Lower leg skin (tissue), 4 donors: ENCODE results near the gene C22orf15. TPM values are rescaled to one million over a fixed set of nuclear protein-coding genes. Genes with fewer than 3 reads are reported as not detected.

ENCODE experiments used
- DNase-seq, 2 donors: peaks; one replicate each; pipeline ENCODE4 v3.0.0-alpha.2; 2019; ENCODE audit warnings: low spot score in 2 of 2
- H3K4me3 ChIP-seq: fragments of 200-600 bp; sonication (generic); 2 replicates; pipeline ENCODE4 v1.5.1; 2017; ENCODE audit warnings: mild to moderate bottlenecking, low read depth; ENCODE audit not compliant: poor library complexity, severe bottlenecking
- CTCF ChIP-seq, 3 donors: fragments of 450-650 bp; IDR thresholded peaks; one replicate each; pipeline ENCODE4 v1.5.1; 2016; ENCODE audit warnings: antibody characterized with exemption in 3 of 3, mild to moderate bottlenecking in 3 of 3, moderate library complexity in 2 of 3
- POLR2A ChIP-seq, 2 donors: fragments of 450-650 bp; IDR thresholded peaks; one replicate each; pipeline ENCODE4 v1.6.1; 2016 to 2017; ENCODE audit warnings: antibody characterized with exemption in 2 of 2, mild to moderate bottlenecking in 1 of 2, moderate library complexity in 1 of 2
- WGBS, 2 donors: methylation state at CpG; one replicate each; pipeline ENCODE4 v1.1.5; 2018; 5-methylcytosine and 5-hydroxymethylcytosine counted together
- intact Hi-C: fragments of 100-400 bp; cut with DNase I; formaldehyde crosslinking; loops from one replicate; pipeline ENCODE4 v1.15.0; 2023; ENCODE audit warnings: low total_unique reads
- total RNA-seq, 4 donors: library from RNA; depleted of rRNA; stranded (reverse); fragments of >200 nt; gene quantifications; one replicate each; pipeline ENCODE4 v1.1.0, GENCODE V29; 2016

The C22orf15 gene
- total RNA-seq, 4 donors from 2014 or later, result not detected

- intact Hi-C loops, result no loop called here
- 91 to 95% methylated on average over 17 to 18 of the region's 18 CpGs for WGBS, 2 donors
Measured at GRCh38 chr22:23800297-23801237, 37.8 kb downstream of the C22orf15 start.

DNA sequence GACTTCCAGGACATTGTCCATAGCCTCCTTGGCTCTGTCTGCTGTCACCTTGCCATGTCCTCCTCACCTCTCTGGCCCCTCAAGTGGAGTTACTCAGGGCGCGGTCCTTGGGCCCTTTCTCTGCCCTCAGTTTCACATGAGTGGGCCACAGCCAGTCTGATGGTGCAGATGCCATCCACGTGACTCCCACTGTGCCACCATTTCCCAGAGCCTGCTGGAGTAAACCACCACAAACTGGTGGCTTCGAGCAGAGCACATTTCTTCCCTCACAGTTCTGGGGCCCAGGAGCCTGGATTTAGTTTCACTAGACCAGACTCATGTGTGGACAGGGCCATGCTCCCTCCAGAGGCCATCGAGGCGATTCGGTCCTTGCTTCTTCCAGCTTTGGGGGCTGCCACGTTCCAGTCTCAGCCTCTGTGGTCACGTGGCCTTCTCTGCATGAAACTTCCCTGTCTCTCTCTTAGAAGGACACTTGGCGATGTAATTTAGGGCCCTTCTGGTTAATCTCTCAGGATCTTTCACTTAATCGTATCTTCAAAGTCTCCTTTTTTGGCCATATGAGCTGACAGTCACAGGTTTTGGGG, 38.5 kb downstream of the C22orf15 start:
- DNase-seq, result no peak
- intact Hi-C loops, result no loop called here
- TF ChIP-seq POLR2A (IDR thresholded peaks at IDR 0.05) (no peak), CTCF (IDR thresholded peaks at IDR 0.05) (no peak)
- 87 to 90% methylated on average over 11 of the region's 11 CpGs for WGBS, 2 donors
- H3K4me3 ChIP-seq, result no peak overlapping the region

More at GRCh38 chr22:23800297-23801237, 37.8 kb downstream of the C22orf15 start:
- no peak for TF ChIP-seq POLR2A (IDR thresholded peaks at IDR 0.05)
- DNase-seq, result no peak
- no peak overlapping the region for H3K4me3 ChIP-seq

DNA sequence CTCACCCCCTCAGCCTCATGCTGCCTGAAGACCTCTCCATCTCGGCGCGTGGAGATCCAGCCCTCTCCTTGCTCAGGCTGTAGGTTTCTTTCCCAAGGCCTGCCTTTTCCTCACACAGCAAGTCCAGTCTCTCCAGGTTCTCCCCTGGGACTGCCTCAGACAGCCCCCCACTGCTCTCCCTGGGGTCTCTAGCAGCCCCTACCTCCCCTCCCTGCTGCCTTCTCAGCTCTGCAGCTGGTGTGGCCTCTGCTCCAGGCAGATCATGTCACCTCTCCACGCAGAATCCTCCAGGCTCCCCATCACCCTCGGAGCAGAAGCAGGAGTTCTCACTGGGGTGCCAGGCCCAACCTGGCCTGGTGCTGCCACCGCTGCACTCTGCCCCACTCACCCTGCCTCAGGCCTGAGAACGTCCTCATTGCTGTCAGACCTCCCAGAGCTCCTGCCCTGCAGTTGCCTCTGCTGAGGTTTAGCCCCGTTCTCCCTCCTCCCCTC, 39.1 kb downstream of the C22orf15 start:
- 93 to 94% methylated on average over 8 of the region's 8 CpGs for WGBS, 2 donors
- intact Hi-C loops, result no loop called here
- no peak overlapping the region for H3K4me3 ChIP-seq
- DNase-seq, result no peak
- TF ChIP-seq POLR2A (IDR thresholded peaks at IDR 0.05), result no peak
- no peak for TF ChIP-seq CTCF (IDR thresholded peaks at IDR 0.05)

GRCh38 chr22:23803001-23803819, 40.4 kb downstream of the C22orf15 start:
- intact Hi-C loops, result no loop called here
- TF ChIP-seq CTCF (IDR thresholded peaks at IDR 0.05), result no peak
- TF ChIP-seq POLR2A (IDR thresholded peaks at IDR 0.05), result no peak
- no peak for DNase-seq
- H3K4me3 ChIP-seq, result no peak overlapping the region
- WGBS, 2 donors, result 80 to 87% methylated on average over 19 to 21 of the region's 21 CpGs

DNA sequence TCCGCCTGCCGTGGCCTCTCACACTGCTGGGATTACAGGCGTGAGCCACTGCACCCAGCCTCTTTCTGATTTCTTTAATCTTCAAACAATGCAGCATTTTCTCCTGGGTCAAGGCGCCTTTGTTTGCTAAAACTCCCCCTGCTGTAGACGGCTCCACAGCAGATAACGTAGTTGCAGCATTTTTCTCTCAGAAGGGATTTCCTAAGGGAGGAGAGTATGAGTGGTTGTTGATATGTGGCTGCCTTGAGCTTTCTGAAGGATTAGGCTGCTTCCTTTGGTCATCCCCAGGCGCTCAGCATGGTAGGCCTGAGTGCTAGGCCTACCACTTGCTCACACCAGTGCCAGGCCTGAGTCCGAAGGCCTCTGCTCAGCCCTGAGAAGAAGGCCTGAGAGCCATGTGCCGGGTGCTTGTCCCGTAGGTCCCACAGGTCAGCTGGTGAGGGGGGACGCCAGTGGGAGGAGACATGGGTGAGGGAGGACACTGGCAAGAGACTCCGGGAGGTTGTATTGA, 42.0 kb downstream of the C22orf15 start:
- intact Hi-C loops, result no loop called here
- 85 to 89% methylated on average over 12 of the region's 12 CpGs for whole genome bisulfite sequencing, 2 donors
- no peak for DNase-seq
- TF ChIP-seq POLR2A (IDR thresholded peaks at IDR 0.05) (no peak), CTCF (IDR thresholded peaks at IDR 0.05) (no peak)
- no peak overlapping the region for H3K4me3 ChIP-seq
